HG02885 (cell line): ENCODE data around the gene CACNA1B.
"Not testable (repeated sequence)": the region's sequence is repeated elsewhere in the genome, so short reads cannot be mapped to it uniquely, and the experiment has no call there.

Source experiments
- ATAC-seq: cut with Tn5 transposase; IDR thresholded peaks from one replicate; pipeline ENCODE4 v1.9.1; 2021; ENCODE audit warnings: mild to moderate bottlenecking; ENCODE audit not compliant: unreplicated experiment, poor library complexity

The CACNA1B gene

DNA sequence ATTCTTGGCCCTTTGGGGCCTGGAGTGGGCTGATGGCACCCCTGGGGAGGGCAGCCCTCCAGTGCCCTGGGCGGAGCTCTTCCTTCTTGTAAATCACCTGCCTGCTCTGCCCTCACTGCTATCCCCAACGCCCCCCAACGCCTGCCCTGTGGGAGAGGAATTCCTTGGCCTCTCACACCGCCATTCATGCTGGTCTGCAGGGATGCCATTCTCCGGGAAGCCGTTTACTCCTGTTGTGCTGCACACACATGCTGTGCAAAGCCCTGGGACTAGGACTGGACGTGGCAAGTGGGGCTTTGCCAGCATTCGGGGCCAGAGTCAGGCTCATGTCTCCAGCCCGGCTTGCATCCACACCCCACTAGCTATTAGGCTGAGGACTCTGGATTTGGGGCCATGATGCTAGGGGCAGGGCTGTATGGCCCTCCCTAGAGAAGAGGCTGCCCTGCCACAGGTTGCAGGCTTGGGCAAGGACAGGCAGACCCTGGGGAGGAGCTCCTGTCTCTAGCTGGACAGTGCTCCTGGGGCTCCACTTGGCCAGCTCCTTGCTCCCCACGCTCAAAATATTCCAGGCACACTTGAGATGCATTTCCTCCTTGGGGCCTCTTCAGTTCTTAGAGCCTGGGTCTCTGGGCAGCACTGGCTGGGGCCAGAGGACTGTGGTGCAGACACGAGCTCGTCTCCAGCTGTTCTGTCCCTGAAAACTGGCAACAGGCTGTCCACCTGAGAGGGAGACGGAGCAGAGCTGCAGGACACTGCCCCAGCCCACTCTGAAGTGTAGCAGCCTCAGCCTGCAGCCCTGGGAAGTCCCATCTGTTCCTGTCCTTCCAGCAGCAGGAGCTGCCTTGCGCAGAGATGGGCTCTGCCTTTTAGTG lies 226.9 kb downstream of the CACNA1B start:
- ATAC-seq, result no peak

DNA sequence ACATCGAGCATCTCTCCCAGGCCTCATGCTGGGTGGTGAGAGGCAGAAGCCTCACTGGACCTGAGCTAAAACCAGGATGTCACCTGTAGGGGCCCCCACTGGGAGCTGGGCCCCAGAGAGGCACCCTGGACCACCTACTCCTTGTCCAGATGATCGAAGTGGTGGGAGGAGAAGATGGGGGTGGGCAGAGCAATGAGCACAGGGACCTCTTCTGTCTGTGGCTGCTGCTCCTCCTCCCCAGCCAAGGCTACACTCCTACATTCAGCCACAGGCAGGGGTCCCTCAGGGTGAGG lies 227.5 kb downstream of the CACNA1B start:
- ATAC-seq, result no peak

DNA sequence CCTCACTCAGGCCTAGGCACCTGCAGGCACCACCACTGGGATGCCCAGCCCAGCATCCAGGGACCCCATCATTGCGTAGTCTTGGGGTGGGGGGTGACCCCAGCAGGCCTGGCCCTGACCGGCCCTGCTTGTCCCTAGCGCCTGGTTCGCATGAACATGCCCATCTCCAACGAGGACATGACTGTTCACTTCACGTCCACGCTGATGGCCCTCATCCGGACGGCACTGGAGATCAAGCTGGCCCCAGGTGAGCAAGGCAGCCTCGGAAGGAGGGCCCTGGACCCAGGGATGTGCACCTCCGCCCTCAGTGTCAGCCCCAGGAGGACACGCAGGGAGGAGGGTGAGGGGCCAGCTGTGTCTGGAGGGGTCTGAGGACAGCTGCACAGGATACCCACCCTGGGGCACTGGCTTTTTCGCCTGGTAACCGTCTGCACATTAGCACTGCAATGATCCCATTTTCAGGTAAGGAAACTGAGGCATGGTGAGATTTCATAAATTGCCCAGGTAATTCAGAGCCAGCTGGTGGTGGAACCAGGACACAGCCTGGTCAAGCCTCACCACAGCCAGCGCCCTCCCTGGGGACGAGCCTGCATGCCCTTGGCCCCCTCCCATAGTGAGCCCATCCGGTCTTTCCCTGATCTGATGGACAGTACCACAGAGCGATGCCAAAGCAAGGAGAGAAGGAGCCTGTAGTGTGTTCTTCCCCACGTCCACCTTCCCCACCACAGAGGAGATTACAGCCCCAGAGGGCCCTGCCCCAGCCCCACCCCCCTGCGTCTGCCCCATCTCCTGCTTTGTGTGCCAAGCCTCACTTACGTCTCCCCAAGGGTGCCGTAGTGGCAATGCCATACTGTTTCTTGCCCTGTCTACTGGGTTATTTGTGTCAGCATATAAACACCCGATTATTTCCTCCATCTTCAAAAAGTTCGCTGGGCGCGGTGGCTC lies 228.3 kb downstream of the CACNA1B start:
- ATAC-seq, result no peak

DNA sequence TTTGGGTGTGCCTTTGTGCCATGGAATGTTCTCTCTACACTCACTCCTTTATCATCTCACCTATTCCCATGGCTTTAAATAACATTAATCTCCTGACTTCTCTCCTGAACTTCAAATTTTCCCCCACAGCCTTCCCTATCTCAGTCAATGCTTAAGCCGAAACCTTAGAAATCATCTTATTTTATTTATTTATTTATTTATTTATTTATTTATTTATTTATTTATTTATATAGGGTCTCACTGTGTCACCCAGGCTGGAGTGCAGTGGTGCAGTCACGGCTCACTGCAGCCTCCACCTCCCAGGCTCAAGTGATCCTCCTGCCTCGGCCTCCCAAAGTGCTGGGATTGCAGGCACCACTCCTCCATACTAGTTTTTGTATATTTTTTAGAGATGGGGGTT lies 229.5 kb downstream of the CACNA1B start:
- ATAC-seq, result not testable (repeated sequence)

DNA sequence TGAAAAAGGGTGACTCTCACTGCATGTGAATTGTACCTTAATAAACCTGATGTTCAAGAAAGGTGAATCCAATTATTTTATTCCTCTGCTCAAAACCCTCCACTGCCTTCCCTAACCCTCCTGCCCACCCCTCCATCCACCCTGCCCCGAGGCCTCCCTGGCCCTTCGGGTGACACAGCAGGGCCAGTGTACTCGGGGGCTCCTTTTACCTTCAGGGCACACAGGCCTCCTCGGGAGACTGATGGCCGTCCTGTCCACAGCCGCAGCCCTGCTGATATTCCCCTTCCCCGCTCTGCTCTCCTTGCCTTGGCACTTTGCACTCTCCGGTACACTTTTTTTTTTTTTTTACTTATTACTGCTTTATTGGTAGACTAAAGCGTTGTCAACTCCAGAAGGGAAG lies 234.0 kb downstream of the CACNA1B start:
- no peak for ATAC-seq

DNA sequence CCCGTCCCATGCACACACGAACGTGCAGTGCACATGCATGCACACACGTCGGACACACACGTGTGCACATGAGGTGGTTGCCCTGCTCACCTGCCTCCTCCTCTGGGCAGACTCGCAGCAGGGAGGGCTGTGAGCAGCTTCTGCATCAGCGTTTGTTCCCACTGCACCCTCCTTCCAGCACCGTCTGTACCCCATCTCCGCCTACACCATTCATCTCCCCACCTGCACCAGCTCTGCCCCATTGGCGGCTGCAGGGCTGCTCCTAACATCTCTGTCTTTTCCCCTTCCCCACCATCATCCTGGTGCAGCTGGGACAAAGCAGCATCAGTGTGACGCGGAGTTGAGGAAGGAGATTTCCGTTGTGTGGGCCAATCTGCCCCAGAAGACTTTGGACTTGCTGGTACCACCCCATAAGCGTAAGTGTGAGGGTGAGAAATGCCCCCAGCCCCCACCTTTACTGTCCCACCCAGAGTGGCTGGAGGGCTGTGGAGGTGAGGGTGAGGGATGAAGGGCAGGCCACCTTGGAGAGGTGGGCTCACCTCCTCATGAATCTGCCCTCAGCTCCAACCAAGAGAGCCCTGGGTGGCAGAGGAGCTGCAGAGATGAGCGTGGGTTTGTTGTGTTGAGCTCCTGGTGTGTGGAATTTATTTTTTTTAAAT lies 234.6 kb downstream of the CACNA1B start:
- no peak for ATAC-seq

- ATAC-seq, result no peak
Measured at GRCh38 chr9:138112791-138113600, 235.4 kb downstream of the CACNA1B start.

DNA sequence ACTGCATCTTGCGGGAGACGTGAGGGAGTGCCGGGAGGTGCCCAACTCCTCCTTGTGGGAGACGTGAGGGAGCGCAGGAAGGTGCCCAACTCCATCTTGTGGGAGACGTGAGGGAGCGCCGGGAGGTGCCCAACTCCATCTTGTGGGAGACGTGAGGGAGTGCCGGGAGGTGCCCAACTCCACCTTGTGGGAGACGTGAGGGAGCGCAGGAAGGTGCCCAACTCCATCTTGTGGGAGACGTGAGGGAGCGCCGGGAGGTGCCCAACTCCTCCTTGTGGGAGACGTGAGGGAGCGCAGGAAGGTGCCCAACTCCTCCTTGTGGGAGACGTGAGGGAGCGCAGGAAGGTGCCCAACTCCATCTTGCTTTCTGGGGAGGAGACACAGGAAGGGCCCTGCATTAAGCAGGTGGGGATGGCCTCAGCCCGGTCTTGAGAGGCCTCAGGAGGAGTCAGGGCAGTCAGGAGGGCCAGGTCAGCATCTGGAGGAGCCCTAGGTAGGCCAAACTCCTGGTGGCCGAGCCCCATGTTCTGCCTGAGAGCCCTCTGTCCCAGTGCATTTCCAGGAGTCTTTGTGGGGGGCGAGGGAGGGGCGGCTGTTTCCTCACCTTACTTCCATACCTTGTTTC lies 236.2 kb downstream of the CACNA1B start:
- not testable (repeated sequence) for ATAC-seq

GRCh38 chr9:138114501-138115245 lies 237.1 kb downstream of the CACNA1B start:
- ATAC-seq, result no peak

GRCh38 chr9:138115506-138115905 lies 237.9 kb downstream of the CACNA1B start:
- no peak for ATAC-seq

- ATAC-seq, result no peak
Measured at GRCh38 chr9:138116521-138116920, 238.9 kb downstream of the CACNA1B start.

DNA sequence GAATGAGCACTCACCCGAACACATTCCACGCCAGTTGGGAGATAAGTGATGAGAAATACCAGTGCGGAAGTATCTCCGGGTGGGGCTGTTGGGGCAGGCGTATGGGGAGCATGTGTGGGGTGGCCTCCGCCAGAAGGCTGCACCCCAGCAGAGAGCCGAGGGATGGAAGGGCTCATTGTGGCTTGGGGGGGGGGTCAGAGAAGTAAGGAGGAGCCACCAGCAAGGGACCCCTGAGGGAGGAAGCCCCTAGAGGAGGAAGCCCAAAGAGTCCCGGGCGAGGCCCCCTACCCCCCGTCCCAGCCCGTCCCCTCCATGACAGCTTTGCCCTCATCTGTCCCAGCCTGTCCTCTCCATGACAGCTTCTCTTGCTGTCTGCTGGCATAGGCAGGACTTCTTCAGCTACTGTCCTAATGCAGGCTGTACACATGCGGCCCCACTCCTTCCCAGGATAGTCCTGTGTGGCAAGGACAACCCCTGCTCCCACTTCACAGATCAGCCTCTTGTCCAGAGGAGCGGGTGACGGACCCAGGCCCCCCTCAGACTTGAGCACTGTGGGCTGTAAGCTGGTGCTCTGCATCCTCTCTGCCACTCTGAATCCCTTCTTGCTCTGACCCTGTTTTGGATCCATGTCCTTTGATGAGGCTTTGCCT lies 239.6 kb downstream of the CACNA1B start:
- ATAC-seq, result no peak

DNA sequence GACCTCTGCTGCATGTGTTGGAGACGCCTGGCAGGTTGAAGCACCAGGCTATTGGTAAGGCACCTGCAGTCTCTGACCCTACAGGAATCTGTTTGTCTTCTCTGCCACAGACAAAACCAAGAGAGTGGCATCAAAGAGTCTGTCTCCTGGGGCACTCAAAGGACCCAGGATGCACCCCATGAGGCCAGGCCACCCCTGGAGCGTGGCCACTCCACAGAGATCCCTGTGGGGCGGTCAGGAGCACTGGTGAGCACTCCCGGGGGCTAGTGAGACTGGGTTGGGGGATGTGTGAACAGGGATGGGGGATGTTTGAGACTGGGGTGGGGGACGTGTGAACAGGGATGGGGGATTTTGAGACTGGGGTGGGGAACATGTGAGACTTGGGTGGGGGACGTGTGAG lies 240.3 kb downstream of the CACNA1B start:
- ATAC-seq, result no peak

DNA sequence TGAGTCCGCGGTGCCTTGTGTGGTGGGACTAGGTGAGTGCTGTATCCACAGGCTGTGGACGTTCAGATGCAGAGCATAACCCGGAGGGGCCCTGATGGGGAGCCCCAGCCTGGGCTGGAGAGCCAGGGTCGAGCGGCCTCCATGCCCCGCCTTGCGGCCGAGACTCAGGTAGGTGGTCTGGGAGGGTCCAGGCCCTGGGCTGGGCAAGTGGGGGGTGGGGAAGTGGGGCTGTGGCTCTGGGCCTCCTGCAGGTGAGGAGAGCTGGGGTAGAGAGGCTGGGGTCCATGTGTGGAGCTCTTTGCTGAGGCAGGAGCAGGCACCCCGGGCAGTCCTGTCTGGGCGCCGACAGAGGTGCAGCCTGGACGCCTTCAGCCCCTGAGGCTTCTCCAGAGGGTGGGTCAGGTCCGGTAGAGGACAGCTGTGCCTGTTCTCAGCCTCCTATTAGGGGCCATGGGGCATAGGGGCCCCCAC lies 241.1 kb downstream of the CACNA1B start:
- no peak for ATAC-seq

DNA sequence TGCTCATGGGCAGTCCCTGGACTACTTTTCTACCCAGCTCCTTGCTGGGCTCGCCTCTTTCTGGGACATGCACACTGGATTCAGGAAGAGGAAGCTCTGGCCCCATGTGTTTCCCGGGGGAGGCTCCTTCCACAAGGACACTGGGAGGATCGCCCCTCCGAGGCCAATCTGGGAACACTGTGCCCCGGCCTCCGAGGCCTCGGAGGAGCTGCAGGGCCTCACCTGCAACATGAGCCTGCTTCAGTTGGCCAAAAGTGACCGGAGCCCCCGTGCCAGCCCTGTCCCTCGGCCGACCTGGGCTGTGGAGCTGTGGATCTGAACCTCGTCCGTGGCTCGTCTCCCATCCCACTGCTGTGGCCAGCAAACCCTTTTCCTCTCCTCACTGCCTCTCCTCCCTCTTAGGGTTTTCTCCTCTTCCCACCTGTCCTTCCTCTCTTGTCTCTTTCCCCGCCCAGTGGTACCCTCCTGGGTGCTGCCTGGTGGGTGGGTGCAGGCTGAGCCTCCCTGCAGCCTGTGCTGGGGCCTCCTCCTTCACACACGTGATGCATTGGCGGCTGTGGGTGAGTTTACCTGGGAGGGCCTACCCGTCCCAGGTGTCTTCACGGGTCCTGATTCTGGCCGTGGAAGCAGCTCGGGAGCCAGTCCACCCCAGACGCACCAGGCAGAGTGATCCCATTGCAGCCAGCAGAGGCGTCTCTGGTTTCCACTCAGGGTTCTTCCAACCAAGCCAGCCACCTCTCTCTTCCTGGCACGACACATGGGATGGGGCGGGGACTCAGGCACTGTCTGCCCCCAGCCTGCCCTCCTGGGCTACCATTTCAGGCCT lies 241.8 kb downstream of the CACNA1B start:
- no peak for ATAC-seq

- ATAC-seq, result no peak
Measured at GRCh38 chr9:138120072-138120471, 242.5 kb downstream of the CACNA1B start.
